K562 (cell line): Measurements from ENCODE around the gene SCG3. TPM values are rescaled to one million over a fixed set of nuclear protein-coding genes. Genes with fewer than 3 reads are reported as not detected.

Source experiments
- EP300 ChIP-seq: IDR thresholded peaks from 2 replicates; pipeline ENCODE4 v1.6.1; 2012; ENCODE audit warnings: low read length, improper control_type of control experiment
- ETV5 ChIP-seq: sonication (generic); formaldehyde crosslinking; IDR thresholded peaks from 2 replicates; pipeline ENCODE4 v1.4.0; 2020; ENCODE audit warnings: low read depth, mild to moderate bottlenecking, missing genetic modification reagents
- FOSL1 ChIP-seq: fragments of 200-800 bp; sonication (Bioruptor generic); conservative IDR thresholded peaks from 2 replicates; pipeline ENCODE4 v1.6.1; 2016; ENCODE audit warnings: missing genetic modification characterization, missing compliant biosample characterization
- NR4A1 ChIP-seq, 2 experiments: fragments of 250-450 bp in 1 of 2; fragments of 450-650 bp in 1 of 2; sonication (Bioruptor Pico) in 1 of 2; IDR thresholded peaks; 2 replicates each; pipeline versions ENCODE4 v1.4.0 to v1.6.1; 2016 to 2020; ENCODE audit warnings: mild to moderate bottlenecking in 2 of 2, missing compliant biosample characterization in 1 of 2, missing genetic modification characterization in 1 of 2, moderate library complexity in 1 of 2
- RBM25 ChIP-seq: fragments of 200-400 bp; formaldehyde crosslinking; IDR thresholded peaks from 2 replicates; pipeline ENCODE4 v1.6.1; 2018; ENCODE audit warnings: low read length, low read depth, moderate library complexity; ENCODE audit not compliant: severe bottlenecking
- RBM34 ChIP-seq: fragments of 200-400 bp; formaldehyde crosslinking; IDR thresholded peaks from 2 replicates; pipeline ENCODE4 v1.6.1; 2018; ENCODE audit warnings: low read length, borderline replicate concordance; ENCODE audit not compliant: insufficient read depth
- RERE ChIP-seq: sonication (generic); formaldehyde crosslinking; IDR thresholded peaks from 2 replicates; pipeline ENCODE4 v1.8.0; 2023; ENCODE audit warnings: missing genetic modification reagents, mild to moderate bottlenecking, borderline replicate concordance
- SRSF3 ChIP-seq: fragments of 200-400 bp; formaldehyde crosslinking; IDR thresholded peaks from 2 replicates; pipeline ENCODE4 v1.6.1; 2016; ENCODE audit warnings: mild to moderate bottlenecking, low read length, moderate library complexity; ENCODE audit not compliant: insufficient read depth
- THRA ChIP-seq: fragments of 450-650 bp; IDR thresholded peaks from 2 replicates; pipeline ENCODE4 v1.6.1; 2017; ENCODE audit warnings: mild to moderate bottlenecking, moderate library complexity
- ZNF407 ChIP-seq: fragments of 450-650 bp; IDR thresholded peaks from 2 replicates; pipeline ENCODE4 v1.6.1; 2016; ENCODE audit warnings: low read depth
- ZNF76 ChIP-seq: fragments of 250-450 bp; sonication (Bioruptor Pico); IDR thresholded peaks from 2 replicates; pipeline ENCODE4 v1.4.0; 2020; ENCODE audit warnings: mild to moderate bottlenecking, moderate library complexity, borderline replicate concordance
- polyA plus RNA-seq, 8 experiments: library from polyadenylated mRNA; depleted of rRNA in 4 of 8; stranded (reverse) in 5 of 8; unstranded in 3 of 8; fragments of >200 nt; fragmentation: Nextera tagmentation in 2 of 8; fragmentation: Illumina TruSeq in 1 of 8; extraction: Ambion mirVana in 2 of 8; extraction: Trizol in 1 of 8; gene quantifications; 2 replicates each; pipeline versions ENCODE4 v1.2.1 to v1.2.3, GENCODE V29; 2011 to 2014; ENCODE audit warnings: inconsistent platforms in 1 of 8, missing spikeins in 1 of 8
- total RNA-seq, 7 experiments: library from RNA; depleted of rRNA in 6 of 7; stranded (reverse); fragments of >200 nt in 6 of 7; fragmentation: Illumina TruSeq in 2 of 7; extraction: Trizol in 2 of 7; gene quantifications; 2 replicates each; pipeline versions ENCODE4 v1.2.1 to v1.2.3, GENCODE V29; 2011 to 2021; ENCODE audit warnings: low replicate concordance in 1 of 7

Gene SCG3
- total and polyA plus RNA-seq, 9 of the 15 experiments (the other 6 are each of a cell fraction or from before 2014, with no cell fraction given) = 13.0 to 43.8 (median 21.0) TPM

GRCh38 chr15:51681303-51681963, at the start of gene SCG3 (continued):
- no peak for TF ChIP-seq ZNF407
- TF ChIP-seq SRSF3 = no peak
- TF ChIP-seq NR4A1 (CRISPR knock-in tag; IDR thresholded peaks at IDR 0.05) = 0 out of 2 replicates have a peak, but pooled peaks have one; percentile 28
- TF ChIP-seq NR4A1 (tag; IDR thresholded peaks at IDR 0.05) = peak; percentile 56; the same call in 1 of the 2 replicates
- 0 out of 2 replicates have a peak, but pooled peaks have one; percentile 16 for TF ChIP-seq EP300
- no peak for TF ChIP-seq RERE (CRISPR knock-in tag)
- TF ChIP-seq ZNF76 (CRISPR knock-in tag) = 0 out of 2 replicates have a peak, but pooled peaks have one; percentile 21
- TF ChIP-seq RBM25 = no peak
- TF ChIP-seq THRA = no peak
- TF ChIP-seq RBM34 = no peak
- TF ChIP-seq ETV5 (CRISPR knock-in tag) = peak; percentile 92
- no peak for TF ChIP-seq FOSL1 (tag)
